ENCODE measurements around the gene PRKD2.
"Not testable (repeated sequence)": the region's sequence is repeated elsewhere in the genome, so short reads cannot be mapped to it uniquely, and the experiment has no call there.

The PRKD2 gene

GRCh38 chr19:46628970-46629369, 87.9 kb downstream of the PRKD2 start:
- not testable (repeated sequence) for DNase-seq

GRCh38 chr19:46626446-46626845, 90.5 kb downstream of the PRKD2 start:
- DNase-seq: no peak

GRCh38 chr19:46625731-46626130, 91.2 kb downstream of the PRKD2 start:
- DNase-seq: no peak

GRCh38 chr19:46624958-46625661, 91.8 kb downstream of the PRKD2 start, which contains the start of gene PTGIR:
Gene PTGIR (minus strand): TSS chr19:46625089. CDS start chr19:46624225, 864 bp downstream.
- DNase-seq: no peak
